Measurements from ENCODE around the gene SLC8A3.

GRCh38 chr14:70192915-70193314, 4.2 kb upstream of the SLC8A3 start:
- TF ChIP-seq REST (IDR thresholded peaks at IDR 0.05; ENCODE audit: insufficient read depth in 1 of 2, low read depth in 2 of 2, low read length in 1 of 2) (no peak), CTCF (IDR thresholded peaks at IDR 0.05) (no peak)
